ENCODE data around the gene CAND2.

- TF ChIP-seq CTCF (IDR thresholded peaks at IDR 0.05) (no peak), EP300 (IDR thresholded peaks at IDR 0.05) (no peak), POLR2A (IDR thresholded peaks at IDR 0.05) (no peak)
Measured at GRCh38 chr3:12877040-12877439, 80.6 kb downstream of the CAND2 start.
